HG03159 (cell line): ENCODE data around the gene SOX15.
"Not testable (repeated sequence)": the region's sequence is repeated elsewhere in the genome, so short reads cannot be mapped to it uniquely, and the experiment has no call there.

Experiments
- ATAC-seq: cut with Tn5 transposase; IDR thresholded peaks from one replicate; pipeline ENCODE4 v1.9.1; 2021; ENCODE audit warnings: mild to moderate bottlenecking, moderate library complexity; ENCODE audit not compliant: unreplicated experiment

SOX15 gene

GRCh38 chr17:7589891-7590691 lies at the start of gene SOX15:
Gene SOX15 (minus strand): TSS chr17:7590094. CDS start chr17:7589676, 418 bp downstream.
- ATAC-seq = no peak

- no peak for ATAC-seq
Observed at GRCh38 chr17:7636163-7636562, 46.3 kb upstream of the SOX15 start.

DNA sequence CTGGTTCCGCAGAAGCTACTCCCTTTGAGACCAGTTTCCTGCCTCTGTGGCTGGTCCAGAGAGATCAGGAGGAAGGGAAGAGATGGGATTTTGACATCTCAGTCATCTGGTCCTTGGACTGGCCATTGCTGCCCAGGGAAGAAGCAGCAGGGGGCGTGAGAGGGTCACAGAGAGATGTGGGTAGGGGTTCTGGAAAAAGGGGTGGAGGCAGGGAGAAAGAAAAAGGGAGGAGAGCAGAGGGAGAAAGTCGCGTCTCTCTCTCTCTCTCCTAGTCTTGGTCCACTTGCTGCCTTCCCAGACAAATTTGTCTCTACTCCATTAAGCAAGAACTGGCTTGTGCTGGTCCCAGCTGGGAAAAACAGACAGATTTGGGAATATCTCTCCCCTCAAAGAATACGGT lies 44.5 kb upstream of the SOX15 start:
- no peak for ATAC-seq

DNA sequence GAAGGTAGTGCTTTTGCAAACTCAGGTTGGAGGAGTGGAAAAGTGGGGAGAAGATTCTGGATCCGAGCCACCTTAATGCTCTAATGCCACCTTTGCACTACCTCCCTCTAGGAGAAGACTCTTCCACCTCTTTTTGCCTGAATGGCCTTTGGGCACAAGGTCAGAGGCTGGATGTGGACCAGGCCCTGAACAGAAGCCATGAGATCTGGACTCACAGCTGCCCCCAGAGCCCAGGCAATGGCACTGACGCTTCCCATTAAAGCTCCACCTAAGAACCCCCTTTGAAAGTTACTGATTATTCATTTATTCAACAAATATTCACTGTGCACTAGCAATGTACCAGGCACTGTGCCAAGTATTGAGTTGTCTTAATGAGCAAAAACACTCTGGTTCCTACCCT lies 43.2 kb upstream of the SOX15 start:
- ATAC-seq = no peak

- no peak for ATAC-seq
Observed at GRCh38 chr17:7632492-7632894, 42.6 kb upstream of the SOX15 start.

GRCh38 chr17:7631398-7632380 lies 41.8 kb upstream of the SOX15 start:
- ATAC-seq = no peak

- no peak for ATAC-seq
Observed at GRCh38 chr17:7629939-7630571, 40.2 kb upstream of the SOX15 start, which contains the start of gene SHBG. Gene SHBG (plus strand): TSS chr17:7630135. CDS start chr17:7630173, 38 bp downstream.

- peak; percentile 84 for ATAC-seq
Observed at GRCh38 chr17:7627250-7628121, 37.6 kb upstream of the SOX15 start, which contains the start of gene SAT2. Gene SAT2 (minus strand): TSS chr17:7627821. CDS start chr17:7627635, 186 bp downstream.

- ATAC-seq = no peak
Observed at GRCh38 chr17:7626956-7627249, 37.0 kb upstream of the SOX15 start.

GRCh38 chr17:7626307-7626706 lies 36.4 kb upstream of the SOX15 start:
- no peak for ATAC-seq

DNA sequence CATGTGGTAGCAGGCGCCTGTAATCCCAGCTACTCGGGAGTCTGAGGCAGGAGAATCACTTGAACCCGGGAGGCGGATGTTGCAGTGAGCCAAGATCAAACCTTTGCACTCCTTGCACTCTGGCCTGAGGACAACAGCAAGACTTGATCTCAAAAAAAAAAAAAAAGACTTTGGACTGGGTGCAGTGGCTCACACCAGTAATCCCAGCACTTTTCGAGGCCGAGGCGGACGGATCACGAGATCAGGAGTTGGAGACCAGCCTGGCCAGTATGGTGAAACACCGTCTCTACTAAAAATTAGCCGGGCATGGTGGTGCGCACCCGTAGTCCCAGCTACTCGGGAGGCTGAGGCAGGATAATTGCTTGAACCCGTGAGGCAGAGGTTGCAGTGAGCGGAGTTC lies 35.9 kb upstream of the SOX15 start:
- ATAC-seq = not testable (repeated sequence)

DNA sequence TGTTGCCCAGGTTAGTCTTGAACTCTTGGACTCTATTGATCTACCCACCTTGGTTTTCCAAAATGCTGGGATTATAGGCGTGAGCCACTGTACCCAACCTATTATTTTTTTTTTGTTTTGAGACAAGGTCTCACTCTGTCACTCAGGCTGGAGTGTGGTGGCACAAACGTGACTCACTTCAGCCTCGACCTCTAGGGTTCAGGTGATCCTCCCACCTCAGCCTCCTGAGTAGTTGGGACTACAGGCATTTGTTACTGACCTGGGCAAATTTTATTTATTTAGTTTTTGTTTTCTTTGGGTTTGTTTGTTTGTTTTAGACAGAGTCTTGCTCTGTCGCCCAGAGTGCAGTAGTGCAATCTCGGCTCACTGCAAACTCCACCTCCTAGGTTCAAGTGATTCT lies 33.8 kb upstream of the SOX15 start:
- ATAC-seq = no peak

DNA sequence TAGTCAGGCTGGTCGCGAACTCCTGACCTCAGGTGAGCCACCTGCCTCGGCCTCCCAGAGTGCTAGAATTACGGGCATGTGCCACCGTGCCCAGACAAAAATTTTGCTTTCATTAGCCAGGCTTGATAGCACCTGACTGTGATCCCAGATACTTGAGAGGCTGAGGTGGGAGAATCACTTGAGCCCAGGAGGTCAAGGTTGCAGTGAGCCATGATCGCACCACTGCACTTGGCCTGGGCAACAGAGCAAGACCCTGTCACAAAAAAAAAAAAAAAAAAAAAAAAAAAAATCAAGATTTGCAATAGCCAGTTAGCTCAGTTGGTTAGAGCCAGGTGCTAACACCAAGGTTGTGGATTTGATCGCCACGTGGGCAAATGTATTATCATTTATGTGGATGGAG lies 30.9 kb upstream of the SOX15 start:
- ATAC-seq = no peak

- no peak for ATAC-seq
Observed at GRCh38 chr17:7618608-7619007, 28.7 kb upstream of the SOX15 start.

GRCh38 chr17:7615265-7615747 lies 25.4 kb upstream of the SOX15 start:
- ATAC-seq = no peak

- ATAC-seq = peak; percentile 79
Observed at GRCh38 chr17:7614425-7615264, 24.8 kb upstream of the SOX15 start, which contains the start of gene FXR2. Gene FXR2 (minus strand): TSS chr17:7614897. CDS start chr17:7614532, 365 bp downstream.

DNA sequence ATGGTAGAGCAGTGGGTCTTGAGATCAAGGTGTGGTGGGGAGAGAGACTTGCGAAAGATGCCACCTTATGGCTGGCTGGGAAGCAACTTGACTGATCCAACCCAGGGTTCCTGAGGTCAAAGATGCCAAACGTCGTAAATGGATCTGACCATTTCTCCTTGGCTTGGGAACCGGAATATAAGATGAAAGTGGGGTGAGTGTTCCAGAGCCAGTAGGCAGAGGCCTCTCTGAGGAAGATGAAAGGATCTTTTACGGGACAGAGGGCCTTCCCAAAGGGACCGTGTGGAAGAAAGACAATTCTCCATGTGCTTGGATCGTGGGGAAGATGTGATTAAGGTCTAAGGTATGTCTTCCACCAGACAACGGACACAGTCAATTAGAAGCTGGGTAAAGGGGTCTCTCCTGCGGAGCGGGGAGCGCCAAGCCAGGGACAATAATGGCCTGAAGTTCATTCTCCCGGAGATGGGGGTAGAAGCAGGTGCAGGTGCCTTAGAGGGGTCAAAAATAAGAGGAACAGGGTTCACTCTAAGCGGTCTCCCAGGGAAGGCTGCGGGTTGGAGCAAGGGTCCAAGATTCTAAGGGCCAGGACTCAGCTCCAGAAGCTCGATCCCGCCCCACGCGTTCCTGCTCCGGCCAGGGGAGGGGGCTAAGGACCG lies 24.0 kb upstream of the SOX15 start:
- no peak for ATAC-seq

DNA sequence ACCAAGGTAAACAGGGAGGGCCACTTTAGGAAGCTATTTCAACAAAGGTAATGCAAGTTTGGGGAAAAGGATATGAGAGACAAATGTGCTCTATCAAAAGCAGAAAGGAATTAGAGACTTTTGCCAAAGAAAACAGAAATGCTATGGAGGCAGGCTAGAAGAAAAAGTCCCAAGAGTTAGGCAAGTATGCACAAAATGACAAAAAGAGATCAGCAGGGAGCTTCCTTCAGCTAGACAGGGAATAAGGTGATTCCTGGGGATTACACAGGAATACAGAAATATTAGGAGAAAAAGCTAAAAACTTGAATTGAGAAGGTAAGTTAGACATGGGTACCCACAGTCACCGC lies 22.4 kb upstream of the SOX15 start:
- ATAC-seq = no peak
